Fibroblast of pulmonary artery (primary cell): ENCODE results near the gene SSNA1.

ENCODE experiments used
- DNase-seq: peaks from one replicate; pipeline ENCODE4 v3.0.0-alpha.2; 2010; ENCODE audit warnings: low read depth
- H3K4me3 ChIP-seq: replicated peaks from 2 replicates; pipeline ENCODE4 v1.5.1; 2011; ENCODE audit warnings: low read depth, mild to moderate bottlenecking, control low read depth, low read length, moderate library complexity
- CTCF ChIP-seq: IDR thresholded peaks from 2 replicates; pipeline ENCODE4 v1.5.1; 2011; ENCODE audit warnings: mild to moderate bottlenecking, control low read depth, low read length, inconsistent platforms; ENCODE audit errors: missing control alignments

Gene SSNA1

GRCh38 chr9:137174722-137175293 is 13.7 kb upstream of the SSNA1 start:
- no peak for DNase-seq
- H3K4me3 ChIP-seq, result no peak overlapping the region
- TF ChIP-seq CTCF, result no peak

GRCh38 chr9:137175345-137175961 is 13.0 kb upstream of the SSNA1 start:
- no peak for DNase-seq
- H3K4me3 ChIP-seq, result no peak overlapping the region
- TF ChIP-seq CTCF, result peak; percentile 10

GRCh38 chr9:137176302-137177182 is 11.9 kb upstream of the SSNA1 start:
- TF ChIP-seq CTCF, result peak; percentile 70
- DNase-seq, result peak; percentile 50
- no peak overlapping the region for H3K4me3 ChIP-seq

GRCh38 chr9:137178201-137178938 is 10.1 kb upstream of the SSNA1 start:
- H3K4me3 ChIP-seq, result no peak overlapping the region
- DNase-seq, result no peak
- no peak for TF ChIP-seq CTCF

- TF ChIP-seq CTCF, result no peak
- no peak overlapping the region for H3K4me3 ChIP-seq
- DNase-seq, result no peak
Observed at GRCh38 chr9:137178939-137179630, 9.4 kb upstream of the SSNA1 start.

GRCh38 chr9:137179761-137180160 is 8.7 kb upstream of the SSNA1 start:
- no peak overlapping the region for H3K4me3 ChIP-seq
- DNase-seq, result no peak
- TF ChIP-seq CTCF, result no peak
